ENCODE measurements around the gene LYG1.
"Not testable (repeated sequence)": the region's sequence is repeated elsewhere in the genome, so short reads cannot be mapped to it uniquely, and the experiment has no call there.

LYG1 gene

GRCh38 chr2:99301097-99301496, at the start of gene LYG1:
LYG1 (minus strand) TSS chr2:99301197; CDS start chr2:99295670, 5,527 bp downstream.
- H3K4me1 Mint-ChIP-seq, H3K4me3 Mint-ChIP-seq, H3K27ac Mint-ChIP-seq, H3K9me3 Mint-ChIP-seq, H3K27me3 Mint-ChIP-seq: not testable (repeated sequence)
- H3K36me3 Mint-ChIP-seq = peaks cover 10% of the 10 kb centered on the region

DNA sequence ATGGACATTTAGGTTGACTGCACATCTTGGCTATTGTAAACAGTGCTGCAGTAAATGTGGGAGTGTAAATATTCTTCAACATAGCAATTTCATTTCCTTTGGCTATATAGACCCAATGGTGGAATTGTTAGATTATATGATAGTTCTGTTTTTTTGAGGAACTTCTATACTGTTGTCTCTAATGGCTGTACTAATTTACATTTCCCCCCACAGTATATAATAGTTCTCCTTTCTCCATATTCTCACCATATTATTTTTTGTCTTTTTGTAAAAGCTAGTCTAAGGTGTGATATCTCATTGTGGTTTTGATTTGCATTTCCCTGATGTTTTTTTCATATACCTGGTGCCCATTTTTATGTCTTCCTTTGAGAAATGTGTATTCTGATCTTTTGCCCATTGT, 49.2 kb upstream of the LYG1 start:
- H3K4me3 Mint-ChIP-seq = peak overlapping the region; percentile 37
- H3K27ac Mint-ChIP-seq = no peak overlapping the region
- no peaks in the 10 kb centered on the region for H3K27me3 Mint-ChIP-seq
- no peaks in the 10 kb centered on the region for H3K9me3 Mint-ChIP-seq
- peaks cover 79% of the 10 kb centered on the region for H3K4me1 Mint-ChIP-seq
- H3K36me3 Mint-ChIP-seq = peaks cover 7% of the 10 kb centered on the region

GRCh38 chr2:99348173-99348572, 47.2 kb upstream of the LYG1 start:
- H3K4me1 Mint-ChIP-seq = peaks cover 77% of the 10 kb centered on the region

DNA sequence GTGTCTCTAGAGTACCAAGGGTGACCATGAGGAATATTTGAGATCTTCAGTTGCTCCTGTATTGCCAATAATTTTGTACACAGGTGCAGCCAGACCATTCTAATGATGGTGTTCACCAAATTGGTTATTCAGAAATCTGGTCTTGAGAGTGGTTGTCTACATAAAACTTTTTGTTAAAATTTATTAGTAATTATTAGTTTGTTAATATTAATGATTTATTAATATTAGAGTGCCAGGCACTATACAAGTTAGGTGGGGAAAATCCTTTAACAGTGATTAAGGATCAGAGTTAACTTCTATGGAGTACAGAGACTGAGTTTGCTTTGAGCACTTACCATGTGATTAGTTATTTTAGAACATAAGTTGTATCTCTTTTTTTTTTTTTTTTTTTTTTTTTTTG, 45.2 kb upstream of the LYG1 start:
- H3K27me3 Mint-ChIP-seq = no peaks in the 10 kb centered on the region
- no peak overlapping the region for H3K27ac Mint-ChIP-seq
- peaks cover 2% of the 10 kb centered on the region for H3K36me3 Mint-ChIP-seq
- H3K4me1 Mint-ChIP-seq = peaks cover 85% of the 10 kb centered on the region
- H3K9me3 Mint-ChIP-seq = no peaks in the 10 kb centered on the region
- no peak overlapping the region for H3K4me3 Mint-ChIP-seq

More at GRCh38 chr2:99348173-99348572, 47.2 kb upstream of the LYG1 start:
- no peaks in the 10 kb centered on the region for H3K9me3 Mint-ChIP-seq
- peak overlapping the region; percentile 90 for H3K27ac Mint-ChIP-seq
- H3K27me3 Mint-ChIP-seq = no peaks in the 10 kb centered on the region
- H3K36me3 Mint-ChIP-seq = peaks cover 2% of the 10 kb centered on the region
- peak overlapping the region; percentile 37 for H3K4me3 Mint-ChIP-seq

GRCh38 chr2:99345446-99345845, 44.4 kb upstream of the LYG1 start:
- peaks cover 85% of the 10 kb centered on the region for H3K4me1 Mint-ChIP-seq
- H3K27ac Mint-ChIP-seq, H3K9me3 Mint-ChIP-seq, H3K36me3 Mint-ChIP-seq, H3K4me3 Mint-ChIP-seq, H3K27me3 Mint-ChIP-seq: not testable (repeated sequence)

GRCh38 chr2:99342536-99342935, 41.5 kb upstream of the LYG1 start:
- H3K4me1 Mint-ChIP-seq = peaks cover 71% of the 10 kb centered on the region
- no peaks in the 10 kb centered on the region for H3K36me3 Mint-ChIP-seq
- peak overlapping the region; percentile 33 for H3K4me3 Mint-ChIP-seq
- H3K27ac Mint-ChIP-seq = peak overlapping the region; percentile 51
- H3K27me3 Mint-ChIP-seq = no peaks in the 10 kb centered on the region
- no peaks in the 10 kb centered on the region for H3K9me3 Mint-ChIP-seq

DNA sequence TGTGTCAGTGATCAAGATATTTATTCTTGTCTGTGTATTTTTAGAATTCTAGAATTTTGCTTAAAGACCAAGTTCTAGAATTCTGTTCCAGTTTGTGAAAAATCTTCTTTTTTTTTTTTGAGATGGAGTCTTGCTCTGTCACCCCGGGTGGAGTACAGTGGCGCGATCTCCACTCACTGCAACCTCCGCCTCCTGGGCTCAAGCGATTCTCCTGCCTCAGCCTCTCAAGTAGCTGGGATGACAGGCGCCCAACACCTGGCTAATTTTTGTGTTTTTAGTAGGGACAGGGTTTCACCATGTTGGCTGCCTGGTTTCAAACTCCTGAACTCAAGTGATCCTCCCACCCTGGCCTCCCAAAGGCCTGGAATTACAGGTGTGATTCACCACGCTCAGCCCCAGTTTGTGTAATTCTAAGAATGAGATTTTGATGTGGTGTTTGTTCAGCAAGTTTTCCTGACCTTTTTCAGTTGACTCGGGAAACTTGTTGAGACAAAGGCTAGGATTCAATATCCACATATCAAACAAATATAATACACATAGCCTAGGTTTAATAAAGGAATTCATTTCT, 39.8 kb upstream of the LYG1 start:
- H3K27ac Mint-ChIP-seq = no peak overlapping the region
- H3K9me3 Mint-ChIP-seq = no peaks in the 10 kb centered on the region
- H3K27me3 Mint-ChIP-seq = no peaks in the 10 kb centered on the region
- no peak overlapping the region for H3K4me3 Mint-ChIP-seq
- H3K36me3 Mint-ChIP-seq = no peaks in the 10 kb centered on the region
- peaks cover 60% of the 10 kb centered on the region for H3K4me1 Mint-ChIP-seq

DNA sequence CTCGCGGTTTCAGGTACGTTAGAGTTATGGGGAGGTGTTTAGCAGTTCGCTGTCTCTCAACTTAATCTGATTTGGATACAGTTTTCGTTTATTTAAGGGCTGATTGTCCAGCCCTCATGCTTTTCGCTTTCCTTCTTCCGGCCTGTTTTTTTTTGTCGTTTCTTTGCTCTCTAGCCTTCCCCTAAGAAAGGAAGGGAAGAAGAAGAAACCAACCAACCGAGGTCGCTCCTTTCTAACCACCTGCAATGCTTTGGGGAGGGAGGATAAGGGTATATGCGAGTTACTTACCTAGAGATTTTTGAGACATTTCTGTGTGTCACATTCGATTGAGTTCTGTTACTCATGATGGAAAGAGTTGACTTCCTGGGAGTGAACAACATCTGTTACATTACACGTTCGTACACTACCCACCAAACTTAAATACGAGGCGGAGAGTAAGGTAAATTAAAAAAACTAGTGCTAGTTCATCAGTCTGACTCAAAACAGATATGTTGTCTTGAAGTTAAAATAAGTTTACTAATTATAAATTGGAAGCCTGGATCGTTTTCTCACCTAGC, 37.1 kb upstream of the LYG1 start:
- Mint-ChIP-seq H3K27me3 (no peaks in the 10 kb centered on the region), H3K36me3 (no peaks in the 10 kb centered on the region), H3K27ac (no peak overlapping the region), H3K9me3 (no peaks in the 10 kb centered on the region), H3K4me1 (peaks cover 50% of the 10 kb centered on the region), H3K4me3 (no peak overlapping the region)

- Mint-ChIP-seq H3K4me1 (peaks cover 50% of the 10 kb centered on the region), H3K9me3 (no peaks in the 10 kb centered on the region)
Measured at GRCh38 chr2:99337113-99338028, 36.4 kb upstream of the LYG1 start, which contains the start of gene EIF5B. EIF5B (plus strand) TSS chr2:99337389; CDS start chr2:99337555, 166 bp downstream.

DNA sequence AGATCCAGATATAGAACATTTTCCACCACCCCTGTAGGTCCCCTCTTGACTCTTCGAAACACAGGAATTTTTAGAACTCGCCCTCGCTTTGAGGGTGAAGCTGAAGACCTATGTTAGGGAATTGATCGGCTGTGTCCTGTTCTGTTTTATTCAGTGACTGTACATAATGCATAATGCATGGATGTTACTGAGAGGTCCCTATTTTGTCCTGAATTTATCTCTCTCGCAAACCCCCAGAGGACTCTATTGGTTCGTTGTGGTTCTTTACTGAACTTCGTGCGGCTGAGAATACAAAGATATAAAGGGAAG, 35.8 kb upstream of the LYG1 start:
- Mint-ChIP-seq H3K4me3 (no peak overlapping the region), H3K4me1 (peaks cover 44% of the 10 kb centered on the region), H3K27ac (no peak overlapping the region), H3K27me3 (no peaks in the 10 kb centered on the region), H3K9me3 (no peaks in the 10 kb centered on the region), H3K36me3 (peaks cover 3% of the 10 kb centered on the region)

More at GRCh38 chr2:99337113-99338028, 36.4 kb upstream of the LYG1 start, which contains the start of gene EIF5B:
- Mint-ChIP-seq H3K27ac (no peak within 1 kb of the TSS), H3K4me3 (no peak within 1 kb of the TSS), H3K36me3 (peaks cover 3% of the 10 kb centered on the region), H3K27me3 (no peaks in the 10 kb centered on the region)

- Mint-ChIP-seq H3K36me3 (peaks cover 3% of the 10 kb centered on the region), H3K27me3 (no peaks in the 10 kb centered on the region), H3K4me3 (no peak within 1 kb of the TSS), H3K27ac (no peak within 1 kb of the TSS), H3K9me3 (no peaks in the 10 kb centered on the region), H3K4me1 (peaks cover 38% of the 10 kb centered on the region)
Measured at GRCh38 chr2:99335911-99336803, 35.2 kb upstream of the LYG1 start, which contains the start of gene TXNDC9. TXNDC9 (minus strand) TSS chr2:99336333; CDS start chr2:99333210, 3,123 bp downstream.

DNA sequence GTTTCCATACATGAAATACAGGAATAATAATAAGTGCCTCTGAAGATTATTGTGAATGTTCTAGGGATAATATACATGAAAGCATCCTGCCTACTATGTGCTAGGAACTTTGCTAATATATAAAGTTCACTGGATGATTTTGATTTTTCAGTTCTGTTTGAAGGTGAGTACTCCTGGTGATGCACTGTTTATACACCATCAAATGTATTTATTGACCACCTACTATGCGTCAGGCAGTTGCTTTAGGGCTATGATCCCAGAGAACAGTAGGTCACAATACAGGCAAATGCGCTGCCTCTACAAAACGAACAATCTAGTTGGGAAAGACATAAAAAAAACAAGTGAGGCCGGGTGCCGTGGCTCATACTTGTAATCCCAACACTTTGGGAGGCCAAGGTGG, 24.4 kb upstream of the LYG1 start:
- no peaks in the 10 kb centered on the region for H3K9me3 Mint-ChIP-seq
- no peaks in the 10 kb centered on the region for H3K27me3 Mint-ChIP-seq
- no peak overlapping the region for H3K27ac Mint-ChIP-seq
- peaks cover 7% of the 10 kb centered on the region for H3K4me1 Mint-ChIP-seq
- H3K4me3 Mint-ChIP-seq = no peak overlapping the region
- peaks cover 15% of the 10 kb centered on the region for H3K36me3 Mint-ChIP-seq

DNA sequence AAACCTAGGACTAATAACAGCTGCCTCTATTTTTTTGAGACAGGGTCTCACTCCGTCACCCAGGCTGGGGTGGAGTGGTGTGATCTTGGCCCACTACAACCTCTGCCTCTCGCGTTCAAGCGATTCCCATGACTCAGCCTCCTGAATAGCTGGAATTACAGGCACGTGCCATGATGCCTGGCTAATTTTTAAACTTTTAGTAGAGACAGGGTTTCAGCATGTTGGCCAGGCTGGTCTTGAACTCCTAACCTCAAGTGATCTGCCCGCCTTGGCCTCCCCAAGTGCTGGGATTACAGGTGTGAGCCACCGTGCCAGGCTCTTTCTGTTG, 16.8 kb upstream of the LYG1 start:
- H3K4me1 Mint-ChIP-seq, H3K4me3 Mint-ChIP-seq, H3K27me3 Mint-ChIP-seq, H3K9me3 Mint-ChIP-seq, H3K27ac Mint-ChIP-seq: not testable (repeated sequence)
- peaks cover 26% of the 10 kb centered on the region for H3K36me3 Mint-ChIP-seq

- H3K27ac Mint-ChIP-seq = no peak overlapping the region
- no peak overlapping the region for H3K4me3 Mint-ChIP-seq
- H3K36me3 Mint-ChIP-seq = peaks cover 26% of the 10 kb centered on the region
- no peaks in the 10 kb centered on the region for H3K27me3 Mint-ChIP-seq
- H3K9me3 Mint-ChIP-seq = no peaks in the 10 kb centered on the region
- H3K4me1 Mint-ChIP-seq = no peaks in the 10 kb centered on the region
Measured at GRCh38 chr2:99317161-99317872, 16.3 kb upstream of the LYG1 start.

DNA sequence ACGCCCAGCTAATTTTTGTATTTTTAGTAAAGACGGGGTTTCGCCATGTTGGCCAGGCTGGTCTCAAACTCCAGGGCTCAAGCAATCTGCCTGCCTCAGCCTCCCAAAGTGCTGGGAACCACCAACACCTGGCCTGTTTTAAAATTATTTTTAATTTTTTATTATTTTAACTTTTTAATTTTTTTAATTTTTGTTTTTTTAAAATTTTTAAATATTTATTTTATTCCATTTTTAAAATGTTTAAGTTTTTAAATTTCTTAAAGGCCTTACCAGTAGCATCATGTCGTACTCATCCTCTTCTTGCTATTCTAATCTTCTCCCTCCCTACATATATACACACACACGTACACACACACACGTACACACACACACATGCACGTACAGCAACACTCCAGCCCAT, 1.4 kb downstream of the LYG1 start:
- Mint-ChIP-seq H3K27me3 (no peaks in the 10 kb centered on the region), H3K9me3 (no peaks in the 10 kb centered on the region), H3K4me1 (no peaks in the 10 kb centered on the region), H3K27ac (no peak overlapping the region), H3K4me3 (no peak overlapping the region), H3K36me3 (peaks cover 15% of the 10 kb centered on the region)

Measured in activated naive CD4-positive, alpha-beta T cell treated with anti-CD3 and anti-CD28 coated beads, Interleukin-2, amount 50 U/mL, for 24 hours (primary cell).